WTC11 (cell line): ENCODE results near the gene FOXJ1. TPM values are rescaled to one million over a fixed set of nuclear protein-coding genes. Genes with fewer than 3 reads are reported as not detected.
A peak's percentile ranks its signal among the peaks of the same experiment; 100 is the strongest.

Experiments used
- ATAC-seq: fragments of 200-7000 bp; cut with Tn5 transposase; 2 replicates; pipeline ENCODE4 v1.10.0; 2021; ENCODE audit warnings: mild to moderate bottlenecking, moderate library complexity
- CTCF ChIA-PET: fragments of 300-600 bp; sonication (Branson Sonifier 250); formaldehyde crosslinking; loops from one replicate; lab custom pipeline; 2021; ENCODE audit warnings: antibody characterized with exemption; lab: Charles Lee
- POLR2A ChIA-PET: fragments of 350-600 bp; sonication (Branson Sonifier 250); formaldehyde crosslinking; loops from one replicate; lab custom pipeline; 2021; ENCODE audit warnings: antibody characterized with exemption; lab: Charles Lee
- DNase-seq: peaks from one replicate; pipeline ENCODE4 v3.0.0; 2021; ENCODE audit warnings: low spot score
- H3K27ac Mint-ChIP-seq: 2 replicates; pipeline ENCODE4 v1.8.0; 2021; ENCODE audit warnings: mixed read lengths
- H3K27me3 Mint-ChIP-seq: 2 replicates; pipeline ENCODE4 v1.8.0; 2021; ENCODE audit warnings: low read depth, mild to moderate bottlenecking, moderate library complexity, mixed read lengths
- H3K36me3 Mint-ChIP-seq: 2 replicates; pipeline ENCODE4 v1.8.0; 2021; ENCODE audit warnings: mixed read lengths
- H3K4me1 Mint-ChIP-seq: 2 replicates; pipeline ENCODE4 v1.8.0; 2022; ENCODE audit warnings: mixed read lengths
- H3K4me3 Mint-ChIP-seq: 2 replicates; pipeline ENCODE4 v1.8.0; 2021; ENCODE audit warnings: mild to moderate bottlenecking, moderate library complexity, mixed read lengths
- H3K9me3 Mint-ChIP-seq: 2 replicates; pipeline ENCODE4 v1.8.0; 2021; ENCODE audit warnings: mixed read lengths
- AFF4 ChIP-seq: sonication (generic); formaldehyde crosslinking; IDR thresholded peaks from 2 replicates; pipeline ENCODE4 v1.8.1; 2023; ENCODE audit warnings: mild to moderate bottlenecking, missing genetic modification reagents, borderline replicate concordance
- CREB1 ChIP-seq: sonication (generic); formaldehyde crosslinking; IDR thresholded peaks from 2 replicates; pipeline ENCODE4 v1.8.0; 2023; ENCODE audit warnings: mild to moderate bottlenecking, missing genetic modification reagents
- E2F4 ChIP-seq: sonication (generic); formaldehyde crosslinking; IDR thresholded peaks from 2 replicates; pipeline ENCODE4 v1.8.1; 2022; ENCODE audit warnings: low read depth, mild to moderate bottlenecking, moderate library complexity, missing genetic modification reagents, borderline replicate concordance
- ESRRA ChIP-seq: sonication (generic); formaldehyde crosslinking; IDR thresholded peaks from 2 replicates; pipeline ENCODE4 v1.8.1; 2022; ENCODE audit warnings: mild to moderate bottlenecking, missing genetic modification reagents, borderline replicate concordance
- ETV6 ChIP-seq: sonication (generic); formaldehyde crosslinking; IDR thresholded peaks from 2 replicates; pipeline ENCODE4 v1.8.1; 2022; ENCODE audit warnings: mild to moderate bottlenecking, missing genetic modification reagents
- FOXK1 ChIP-seq: sonication (generic); formaldehyde crosslinking; IDR thresholded peaks from 2 replicates; pipeline ENCODE4 v1.8.0; 2022; ENCODE audit warnings: mild to moderate bottlenecking, moderate library complexity, missing genetic modification reagents
- HMGA2 ChIP-seq: fragments of 250-450 bp; sonication (Bioruptor Pico); IDR thresholded peaks from 2 replicates; pipeline ENCODE4 v1.4.0; 2021; ENCODE audit warnings: mild to moderate bottlenecking, moderate library complexity
- JAZF1 ChIP-seq: fragments of 250-450 bp; sonication (Bioruptor Pico); IDR thresholded peaks from 2 replicates; pipeline ENCODE4 v1.9.0; 2021; ENCODE audit warnings: moderate library complexity, mild to moderate bottlenecking, inconsistent platforms
- JUN ChIP-seq: sonication (generic); formaldehyde crosslinking; IDR thresholded peaks from 2 replicates; pipeline ENCODE4 v1.8.0; 2023; ENCODE audit warnings: mild to moderate bottlenecking, missing genetic modification reagents
- MXD4 ChIP-seq: fragments of 250-450 bp; sonication (Bioruptor Pico); IDR thresholded peaks from 2 replicates; pipeline ENCODE4 v1.8.0; 2021; ENCODE audit warnings: mild to moderate bottlenecking, moderate library complexity, borderline replicate concordance
- NFATC4 ChIP-seq: fragments of 250-450 bp; sonication (Bioruptor Pico); IDR thresholded peaks from 2 replicates; pipeline ENCODE4 v1.9.0; 2021; ENCODE audit warnings: mild to moderate bottlenecking
- PRRX2 ChIP-seq: fragments of 250-450 bp; sonication (Bioruptor Pico); IDR thresholded peaks from 2 replicates; pipeline ENCODE4 v1.8.0; 2021; ENCODE audit warnings: mild to moderate bottlenecking
- RORB ChIP-seq: fragments of 250-450 bp; sonication (Bioruptor Pico); IDR thresholded peaks from 2 replicates; pipeline ENCODE4 v1.9.0; 2021; ENCODE audit warnings: mild to moderate bottlenecking
- TP53 ChIP-seq: sonication (generic); formaldehyde crosslinking; IDR thresholded peaks from 2 replicates; pipeline ENCODE4 v1.8.1; 2023; ENCODE audit warnings: mild to moderate bottlenecking, missing genetic modification reagents
- ZNF121 ChIP-seq: sonication (generic); formaldehyde crosslinking; IDR thresholded peaks from 2 replicates; pipeline ENCODE4 v1.8.0; 2023; ENCODE audit warnings: missing genetic modification reagents
- ZNF396 ChIP-seq: fragments of 250-450 bp; sonication (Bioruptor Pico); IDR thresholded peaks from 2 replicates; pipeline ENCODE4 v1.8.0; 2021; ENCODE audit warnings: mild to moderate bottlenecking, moderate library complexity, borderline replicate concordance
- total RNA-seq: library from RNA; stranded (reverse); gene quantifications from 3 replicates; pipeline ENCODE4 v1.2.3, GENCODE V29; 2021
- TF ChIP-seq, protein P1 (sequence below): sonication (generic); formaldehyde crosslinking; IDR thresholded peaks from 2 replicates; pipeline ENCODE4 v1.8.1; 2022; ENCODE audit warnings: mild to moderate bottlenecking, missing genetic modification reagents, moderate library complexity, borderline replicate concordance

Gene FOXJ1
- total RNA-seq, 1 experiment from 2014 or later, result 11.8 TPM

DNA sequence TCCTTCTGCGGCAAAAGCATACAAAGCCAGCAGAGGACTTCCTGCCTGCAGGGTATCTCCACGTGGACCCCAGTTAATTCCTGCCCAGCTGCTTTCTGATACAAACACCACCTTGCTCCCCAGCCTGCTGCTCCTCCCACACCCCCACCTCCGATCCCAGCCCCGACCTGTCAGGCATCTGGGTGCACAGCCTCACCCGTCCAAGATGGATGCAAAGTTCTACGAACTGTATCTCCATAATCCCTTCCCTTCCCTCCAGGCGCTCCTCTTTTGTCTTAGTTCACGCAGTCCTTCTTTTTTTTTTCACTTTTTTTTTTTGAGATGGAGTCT lies 15.6 kb upstream of the FOXJ1 start:
- no peak for ATAC-seq
- H3K4me3 Mint-ChIP-seq, result no peak overlapping the region; the same call in 1 of the 2 replicates
- no peaks in the 10 kb centered on the region for H3K27me3 Mint-ChIP-seq
- DNase-seq, result no peak
- CTCF ChIA-PET, result interaction anchor here (0.8 to 2.0 kb wide), 9 partner anchors 16 to 143 kb away, joined by 3 to 15 read pairs (median 3); partner anchors contain the start of genes EXOC7 and FOXJ1
- no peaks in the 10 kb centered on the region for H3K9me3 Mint-ChIP-seq
- no peaks in the 10 kb centered on the region for H3K36me3 Mint-ChIP-seq
- H3K27ac Mint-ChIP-seq, result no peak overlapping the region
- H3K4me1 Mint-ChIP-seq, result peaks cover 32% of the 10 kb centered on the region
- POLR2A ChIA-PET, result no interaction called here
- TF ChIP-seq ETV6 (CRISPR knock-in tag) (no peak), AFF4 (no peak), JUN (no peak), HMGA2 (no peak), CREB1 (CRISPR knock-in tag) (no peak), NFATC4 (CRISPR knock-in tag) (no peak), FOXK1 (CRISPR knock-in tag) (no peak), ZNF121 (CRISPR knock-in tag) (no peak), JAZF1 (CRISPR knock-in tag) (no peak), MXD4 (no peak), PRRX2 (CRISPR knock-in tag) (no peak), ZNF396 (CRISPR knock-in tag) (no peak), TP53 (CRISPR knock-in tag) (no peak), ESRRA (CRISPR knock-in tag) (no peak)
- TF ChIP-seq, protein P1, sequence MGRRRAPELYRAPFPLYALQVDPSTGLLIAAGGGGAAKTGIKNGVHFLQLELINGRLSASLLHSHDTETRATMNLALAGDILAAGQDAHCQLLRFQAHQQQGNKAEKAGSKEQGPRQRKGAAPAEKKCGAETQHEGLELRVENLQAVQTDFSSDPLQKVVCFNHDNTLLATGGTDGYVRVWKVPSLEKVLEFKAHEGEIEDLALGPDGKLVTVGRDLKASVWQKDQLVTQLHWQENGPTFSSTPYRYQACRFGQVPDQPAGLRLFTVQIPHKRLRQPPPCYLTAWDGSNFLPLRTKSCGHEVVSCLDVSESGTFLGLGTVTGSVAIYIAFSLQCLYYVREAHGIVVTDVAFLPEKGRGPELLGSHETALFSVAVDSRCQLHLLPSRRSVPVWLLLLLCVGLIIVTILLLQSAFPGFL (CRISPR knock-in tag), result no peak

GRCh38 chr17:76155988-76156661 lies 15.1 kb upstream of the FOXJ1 start:
- no peak for DNase-seq
- H3K27ac Mint-ChIP-seq, result peak overlapping the region; percentile 52
- TF ChIP-seq E2F4 (no peak), RORB (CRISPR knock-in tag) (no peak)
- H3K27me3 Mint-ChIP-seq, result no peaks in the 10 kb centered on the region
- H3K9me3 Mint-ChIP-seq, result no peaks in the 10 kb centered on the region
- peak; percentile 34; the same call in 1 of the 2 replicates for ATAC-seq
- ChIA-PET POLR2A (no interaction called here), CTCF (interaction anchor here (0.5 to 2.0 kb wide), 12 partner anchors 16 to 143 kb away, joined by 3 to 15 read pairs (median 3); partner anchors contain the start of genes EXOC7 and FOXJ1)
- no peak overlapping the region for H3K4me3 Mint-ChIP-seq
- no peaks in the 10 kb centered on the region for H3K36me3 Mint-ChIP-seq
- H3K4me1 Mint-ChIP-seq, result peaks cover 32% of the 10 kb centered on the region
